NB4 (cell line): ENCODE results near the gene PCDHA10.

Experiments
- CTCF ChIP-seq: IDR thresholded peaks from one replicate; pipeline ENCODE4 v1.5.1; 2012; ENCODE audit warnings: low read depth, low read length
- MAX ChIP-seq: IDR thresholded peaks from 2 replicates; pipeline ENCODE4 v1.6.1; 2011; ENCODE audit warnings: low read depth, low read length
- MYC ChIP-seq: IDR thresholded peaks from 2 replicates; pipeline ENCODE4 v1.6.1; 2011; ENCODE audit warnings: low read depth, low read length
- POLR2A ChIP-seq: IDR thresholded peaks from 2 replicates; pipeline ENCODE4 v1.6.1; 2011; ENCODE audit warnings: mild to moderate bottlenecking; ENCODE audit not compliant: insufficient read length; ENCODE audit errors: extremely low read depth

DNA sequence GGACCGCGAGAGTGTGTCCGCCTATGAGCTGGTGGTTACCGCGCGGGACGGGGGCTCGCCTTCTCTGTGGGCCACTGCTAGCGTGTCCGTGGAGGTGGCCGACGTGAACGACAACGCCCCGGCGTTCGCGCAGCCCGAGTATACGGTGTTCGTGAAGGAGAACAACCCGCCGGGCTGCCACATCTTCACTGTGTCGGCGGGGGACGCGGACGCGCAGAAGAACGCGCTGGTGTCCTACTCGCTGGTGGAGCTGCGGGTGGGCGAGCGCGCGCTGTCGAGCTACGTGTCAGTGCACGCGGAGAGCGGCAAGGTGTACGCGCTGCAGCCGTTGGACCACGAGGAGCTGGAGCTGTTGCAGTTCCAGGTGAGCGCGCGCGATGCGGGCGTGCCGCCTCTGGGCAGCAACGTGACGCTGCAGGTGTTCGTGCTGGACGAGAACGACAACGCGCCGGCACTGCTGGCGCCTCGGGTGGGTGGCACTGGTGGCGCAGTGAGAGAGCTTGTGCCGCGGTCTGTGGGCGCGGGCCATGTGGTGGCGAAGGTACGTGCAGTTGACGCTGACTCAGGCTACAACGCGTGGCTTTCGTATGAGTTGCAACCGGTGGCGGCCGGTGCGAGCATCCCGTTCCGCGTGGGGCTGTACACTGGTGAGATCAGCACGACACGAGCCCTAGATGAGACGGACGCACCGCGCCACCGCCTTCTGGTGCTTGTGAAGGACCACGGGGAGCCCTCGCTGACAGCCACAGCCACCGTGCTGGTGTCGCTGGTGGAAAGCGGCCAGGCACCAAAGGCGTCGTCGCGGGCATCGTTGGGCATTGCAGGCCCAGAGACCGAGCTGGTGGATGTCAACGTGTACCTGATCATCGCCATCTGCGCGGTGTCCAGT is 19.8 kb upstream of the PCDHA10 start:
- TF ChIP-seq CTCF (no peak), POLR2A (no peak), MYC (no peak), MAX (no peak)
